IPS DF 19.7 (cell line): Measurements from ENCODE around the gene TECPR2.

ENCODE experiments used
- DNase-seq: peaks from one replicate; pipeline ENCODE4 v3.0.0-alpha.2; 2013; ENCODE audit warnings: low read depth, low spot score

Gene TECPR2

GRCh38 chr14:102424520-102424919 lies 61.8 kb downstream of the TECPR2 start:
- DNase-seq: no peak

GRCh38 chr14:102424923-102425322 lies 62.2 kb downstream of the TECPR2 start:
- DNase-seq: no peak

- no peak for DNase-seq
Measured at GRCh38 chr14:102426796-102427195, 64.1 kb downstream of the TECPR2 start.

- no peak for DNase-seq
Measured at GRCh38 chr14:102427642-102428041, 64.9 kb downstream of the TECPR2 start.

GRCh38 chr14:102430212-102430908 lies 67.6 kb downstream of the TECPR2 start:
- no peak for DNase-seq

- no peak for DNase-seq
Measured at GRCh38 chr14:102431751-102432150, 69.0 kb downstream of the TECPR2 start.

- DNase-seq: no peak
Measured at GRCh38 chr14:102434647-102435175, 72.0 kb downstream of the TECPR2 start.

- peak; percentile 61 for DNase-seq
Measured at GRCh38 chr14:102437997-102438915, 75.5 kb downstream of the TECPR2 start.

- DNase-seq: no peak
Measured at GRCh38 chr14:102439556-102439955, 76.8 kb downstream of the TECPR2 start.

GRCh38 chr14:102440392-102440791 lies 77.7 kb downstream of the TECPR2 start:
- DNase-seq: no peak

- DNase-seq: no peak
Measured at GRCh38 chr14:102442241-102443211, 79.8 kb downstream of the TECPR2 start.

GRCh38 chr14:102445066-102445465 lies 82.3 kb downstream of the TECPR2 start:
- no peak for DNase-seq

GRCh38 chr14:102445641-102446040 lies 82.9 kb downstream of the TECPR2 start:
- DNase-seq: no peak

GRCh38 chr14:102450206-102451063 lies 87.7 kb downstream of the TECPR2 start:
- DNase-seq: no peak

GRCh38 chr14:102451064-102451352 lies 88.3 kb downstream of the TECPR2 start:
- DNase-seq: no peak

GRCh38 chr14:102452302-102452701 lies 89.6 kb downstream of the TECPR2 start:
- no peak for DNase-seq

- no peak for DNase-seq
Measured at GRCh38 chr14:102454711-102455110, 92.0 kb downstream of the TECPR2 start.

GRCh38 chr14:102457509-102457908 lies 94.8 kb downstream of the TECPR2 start:
- DNase-seq: no peak

- no peak for DNase-seq
Measured at GRCh38 chr14:102461490-102462338, 99.0 kb downstream of the TECPR2 start.

GRCh38 chr14:102462391-102462790 lies 99.7 kb downstream of the TECPR2 start:
- no peak for DNase-seq
